K562 (cell line): ENCODE results near the gene ACTL7B. TPM values are rescaled to one million over a fixed set of nuclear protein-coding genes. Genes with fewer than 3 reads are reported as not detected.

Experiments used
- ATAC-seq: fragments of 200-7000 bp; cut with Tn5 transposase; 3 replicates; pipeline ENCODE4 v1.9.1; 2020; ENCODE audit warnings: moderate library complexity
- BruUV-seq: library from RNA; stranded (reverse); fragments of 400-500 nt; replicated peaks from 2 replicates; lab custom pipeline; 2021; lab: Mats Ljungman, UMichigan
- CTCF ChIA-PET: fragments of 300-600 bp; formaldehyde crosslinking; extraction: SDS; loops from one replicate; lab custom pipeline; 2021; ENCODE audit warnings: low intra/inter-chr PET ratio; lab: Yijun Ruan, JAX
- POLR2A ChIA-PET: fragments of 300-600, 350-650 bp; sonication (Branson Sonifier 250); formaldehyde crosslinking; extraction: SDS; loops from one replicate; lab custom pipeline; 2021; ENCODE audit warnings: antibody characterized with exemption, inconsistent platforms; lab: Yijun Ruan, JAX
- DNase-seq, 4 experiments: peaks; one replicate each; pipeline versions ENCODE4 v3.0.0 to v3.0.0-alpha.2; 2011 to 2018; ENCODE audit warnings: low spot score in 3 of 4, mixed read lengths in 3 of 4; ENCODE audit errors: extremely low read depth in 1 of 4
- FAIRE-seq: peaks from 2 replicates; lab custom pipeline; 2011; peaks lifted over from hg19 to GRCh38; lab: Jason Lieb, UNC
- H2AFZ ChIP-seq: 2 replicates; pipeline ENCODE4 v1.6.0; 2011; ENCODE audit warnings: low read depth, low read length, control low read depth, inconsistent platforms
- H3K27ac ChIP-seq: fragments of 200-600 bp; 3 replicates; pipeline ENCODE4 v1.8.0; 2011; ENCODE audit warnings: low read depth, mild to moderate bottlenecking, control low read depth, inconsistent platforms, low read length, moderate library complexity, mixed read lengths; ENCODE audit errors: extremely low read depth
- H3K27me3 ChIP-seq, 2 experiments: fragments of 300-600 bp in 1 of 2; 2 replicates in 1 of 2; 3 replicates in 1 of 2; pipeline versions ENCODE4 v1.6.0 to v1.8.0; 2011; ENCODE audit warnings: inconsistent platforms in 2 of 2, low read length in 2 of 2, mild to moderate bottlenecking in 1 of 2, mixed read lengths in 1 of 2, moderate library complexity in 1 of 2; ENCODE audit not compliant: control insufficient read depth in 2 of 2, insufficient read depth in 2 of 2
- H3K36me3 ChIP-seq: fragments of 300-600 bp; 3 replicates; pipeline ENCODE4 v1.8.0; 2011; ENCODE audit warnings: mild to moderate bottlenecking, low read length, inconsistent platforms; ENCODE audit not compliant: control insufficient read depth, insufficient read depth
- H3K4me1 ChIP-seq, 2 experiments: fragments of 200-600 bp in 1 of 2; replicated peaks in 1 of 2; 2 replicates in 1 of 2; 3 replicates in 1 of 2; pipeline versions ENCODE4 v1.5.1 to v1.8.0; 2011; ENCODE audit warnings: inconsistent platforms in 2 of 2, low read length in 2 of 2, mild to moderate bottlenecking in 1 of 2, mixed read lengths in 1 of 2, moderate library complexity in 1 of 2; ENCODE audit not compliant: control insufficient read depth in 2 of 2, insufficient read depth in 2 of 2
- H3K4me2 ChIP-seq: 2 replicates; pipeline ENCODE4 v1.6.1; 2011; ENCODE audit warnings: low read length, control low read depth, inconsistent platforms, mixed read lengths; ENCODE audit not compliant: insufficient read depth
- H3K4me3 ChIP-seq: fragments of 200-600 bp; sonication (generic), shearing (Covaris generic); 2 replicates; pipeline ENCODE4 v1.5.1; 2016; ENCODE audit warnings: control low read depth, inconsistent platforms
- H3K79me2 ChIP-seq: fragments of 200-600 bp; 3 replicates; pipeline ENCODE4 v1.8.0; 2011; ENCODE audit warnings: low read length, inconsistent platforms; ENCODE audit not compliant: control insufficient read depth, insufficient read depth
- H3K9ac ChIP-seq, 2 experiments: 2 replicates each; pipeline versions ENCODE4 v1.6.0 to v1.6.1; 2011; ENCODE audit warnings: low read depth in 2 of 2, low read length in 2 of 2, control low read depth in 1 of 2, inconsistent platforms in 1 of 2, mild to moderate bottlenecking in 1 of 2, mixed read lengths in 1 of 2; ENCODE audit not compliant: insufficient read depth in 1 of 2
- H3K9me1 ChIP-seq: one replicate; pipeline ENCODE4 v1.6.0; 2011; ENCODE audit warnings: inconsistent platforms, mild to moderate bottlenecking, low read length, moderate library complexity; ENCODE audit not compliant: control insufficient read depth, insufficient read depth
- H3K9me3 ChIP-seq: replicated peaks from 2 replicates; pipeline ENCODE4 v1.5.1; 2011; ENCODE audit warnings: low read depth, low read length, inconsistent platforms; ENCODE audit not compliant: control insufficient read depth, insufficient read depth
- H4K20me1 ChIP-seq: replicated peaks from 2 replicates; pipeline ENCODE4 v1.6.1; 2011; ENCODE audit warnings: low read length, inconsistent platforms, mixed read lengths; ENCODE audit not compliant: control insufficient read depth, insufficient read depth
- MCM2 ChIP-seq: fragments of 450-650 bp; IDR thresholded peaks from 2 replicates; pipeline ENCODE4 v1.6.1; 2017; ENCODE audit warnings: low read depth, mild to moderate bottlenecking
- RBM14 ChIP-seq: fragments of 200-400 bp; formaldehyde crosslinking; IDR thresholded peaks from 2 replicates; pipeline ENCODE4 v1.6.1; 2018; ENCODE audit warnings: low read depth, mild to moderate bottlenecking, low read length, moderate library complexity, borderline replicate concordance; ENCODE audit not compliant: insufficient read depth
- WGBS: fragments of 100-300 bp; shearing (Covaris generic); methylation state at CpG from one replicate; pipeline ENCODE4 v1.1.6; 2016; ENCODE audit warnings: low coverage, mixed read lengths; ENCODE audit not compliant: insufficient coverage; ENCODE audit errors: missing lambda C conversion rate; 5-methylcytosine and 5-hydroxymethylcytosine counted together
- in situ Hi-C: fragments of 300-500 bp; cut with MboI; formaldehyde crosslinking; loops from 4 replicates; pipeline ENCODE4 v1.15.0; 2018; ENCODE audit warnings: inconsistent platforms, mixed read lengths
- intact Hi-C: fragments of 100-400 bp; cut with micrococcal nuclease; formaldehyde crosslinking; loops from 2 replicates; pipeline ENCODE4 v1.14.2; 2022
- polyA plus RNA-seq, 8 experiments: library from polyadenylated mRNA; depleted of rRNA in 4 of 8; stranded (reverse) in 5 of 8; unstranded in 3 of 8; fragments of >200 nt; fragmentation: Nextera tagmentation in 2 of 8; fragmentation: Illumina TruSeq in 1 of 8; extraction: Ambion mirVana in 2 of 8; extraction: Trizol in 1 of 8; gene quantifications; 2 replicates each; pipeline versions ENCODE4 v1.2.1 to v1.2.3, GENCODE V29; 2011 to 2014; ENCODE audit warnings: inconsistent platforms in 1 of 8, missing spikeins in 1 of 8
- total RNA-seq, 7 experiments: library from RNA; depleted of rRNA in 6 of 7; stranded (reverse); fragments of >200 nt in 6 of 7; fragmentation: Illumina TruSeq in 2 of 7; extraction: Trizol in 2 of 7; gene quantifications; 2 replicates each; pipeline versions ENCODE4 v1.2.1 to v1.2.3, GENCODE V29; 2011 to 2021; ENCODE audit warnings: low replicate concordance in 1 of 7
- TF ChIP-seq, protein P1 (sequence below): fragments of 250-450 bp; sonication (Bioruptor Pico); IDR thresholded peaks from 2 replicates; pipeline ENCODE4 v1.8.0; 2022; ENCODE audit warnings: inconsistent platforms, mild to moderate bottlenecking, moderate library complexity, borderline replicate concordance
- TF ChIP-seq, protein P2 (sequence below): fragments of 450-650 bp; IDR thresholded peaks from 2 replicates; pipeline ENCODE4 v1.6.1; 2016; ENCODE audit warnings: borderline replicate concordance

Gene ACTL7B
- total and polyA plus RNA-seq, 9 of the 15 experiments (the other 6 are each of a cell fraction or from before 2014, with no cell fraction given) = not detected

DNA sequence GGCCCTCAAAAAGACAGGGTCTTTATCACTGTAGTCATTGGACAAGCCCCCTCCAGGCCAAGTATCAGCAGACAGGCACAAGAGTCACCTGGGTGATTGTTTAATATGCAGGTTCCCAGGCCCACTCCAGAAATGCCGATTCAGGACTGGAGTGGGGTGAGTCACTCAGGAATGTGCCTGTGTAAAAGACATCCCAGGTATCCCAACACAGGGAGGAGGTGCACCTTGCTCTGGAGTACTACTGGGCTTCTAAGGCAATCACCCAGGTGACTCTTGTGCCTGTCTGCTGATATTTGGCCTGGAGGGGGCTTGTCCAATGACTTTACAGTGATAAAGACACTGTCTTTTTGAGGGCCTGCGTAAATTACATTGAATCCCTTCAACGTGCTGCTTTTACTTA is 40.6 kb downstream of the ACTL7B start:
- in situ Hi-C loops = no loop called here
- POLR2A ChIA-PET = no interaction called here
- H3K4me1 ChIP-seq = no peaks in the 10 kb centered on the region; a peak in 1 of 5 replicates
- H3K4me3 ChIP-seq = no peak overlapping the region
- no peaks in the 10 kb centered on the region for H3K36me3 ChIP-seq
- no peak overlapping the region for H2AFZ ChIP-seq
- no peaks in the 10 kb centered on the region for H3K79me2 ChIP-seq
- CTCF ChIA-PET = no interaction called here
- no peaks in the 10 kb centered on the region for H3K9me1 ChIP-seq
- DNase-seq (no peak), ATAC-seq (no peak), FAIRE-seq (no peak)
- H3K9me3 ChIP-seq = no peaks in the 10 kb centered on the region
- TF ChIP-seq, protein P1, sequence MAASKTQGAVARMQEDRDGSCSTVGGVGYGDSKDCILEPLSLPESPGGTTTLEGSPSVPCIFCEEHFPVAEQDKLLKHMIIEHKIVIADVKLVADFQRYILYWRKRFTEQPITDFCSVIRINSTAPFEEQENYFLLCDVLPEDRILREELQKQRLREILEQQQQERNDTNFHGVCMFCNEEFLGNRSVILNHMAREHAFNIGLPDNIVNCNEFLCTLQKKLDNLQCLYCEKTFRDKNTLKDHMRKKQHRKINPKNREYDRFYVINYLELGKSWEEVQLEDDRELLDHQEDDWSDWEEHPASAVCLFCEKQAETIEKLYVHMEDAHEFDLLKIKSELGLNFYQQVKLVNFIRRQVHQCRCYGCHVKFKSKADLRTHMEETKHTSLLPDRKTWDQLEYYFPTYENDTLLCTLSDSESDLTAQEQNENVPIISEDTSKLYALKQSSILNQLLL (CRISPR knock-in tag) = no peak
- TF ChIP-seq MCM2 = no peak
- TF ChIP-seq RBM14 = no peak
- TF ChIP-seq, protein P2, sequence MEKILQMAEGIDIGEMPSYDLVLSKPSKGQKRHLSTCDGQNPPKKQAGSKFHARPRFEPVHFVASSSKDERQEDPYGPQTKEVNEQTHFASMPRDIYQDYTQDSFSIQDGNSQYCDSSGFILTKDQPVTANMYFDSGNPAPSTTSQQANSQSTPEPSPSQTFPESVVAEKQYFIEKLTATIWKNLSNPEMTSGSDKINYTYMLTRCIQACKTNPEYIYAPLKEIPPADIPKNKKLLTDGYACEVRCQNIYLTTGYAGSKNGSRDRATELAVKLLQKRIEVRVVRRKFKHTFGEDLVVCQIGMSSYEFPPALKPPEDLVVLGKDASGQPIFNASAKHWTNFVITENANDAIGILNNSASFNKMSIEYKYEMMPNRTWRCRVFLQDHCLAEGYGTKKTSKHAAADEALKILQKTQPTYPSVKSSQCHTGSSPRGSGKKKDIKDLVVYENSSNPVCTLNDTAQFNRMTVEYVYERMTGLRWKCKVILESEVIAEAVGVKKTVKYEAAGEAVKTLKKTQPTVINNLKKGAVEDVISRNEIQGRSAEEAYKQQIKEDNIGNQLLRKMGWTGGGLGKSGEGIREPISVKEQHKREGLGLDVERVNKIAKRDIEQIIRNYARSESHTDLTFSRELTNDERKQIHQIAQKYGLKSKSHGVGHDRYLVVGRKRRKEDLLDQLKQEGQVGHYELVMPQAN = no peak
- H3K9ac ChIP-seq = no peak overlapping the region
- no peak overlapping the region for H3K27ac ChIP-seq
- 2% methylated on average over 3 of the region's 3 CpGs for WGBS
- intact Hi-C loops = no loop called here
- no peaks in the 10 kb centered on the region for H4K20me1 ChIP-seq
- peaks cover 8 to 14% of the 10 kb centered on the region in 2 experiments; a peak in 4 of 5 replicates for H3K27me3 ChIP-seq
- BruUV-seq = no TSS peak
- no peak overlapping the region for H3K4me2 ChIP-seq
